Measurements from ENCODE around the gene IL10RA. TPM values are rescaled to one million over a fixed set of nuclear protein-coding genes. Genes with fewer than 3 reads are reported as not detected.

Gene IL10RA
- total and polyA plus RNA-seq, 3 experiments from 2014 or later: 120 to 659 (median 122) TPM

- ChIA-PET POLR2A (interaction anchor here (0.9 to 14.4 kb wide), 13 partner anchors 8 to 311 kb away, joined by 3 to 158 read pairs (median 6); partner anchors contain the start of gene IL10RA), CTCF (interaction anchor here (1.2 to 20.0 kb wide), 10 partner anchors 12 to 324 kb away, joined by 3 to 296 read pairs (median 6); partner anchors contain the start of gene IL10RA)
- Mint-ChIP-seq H3K9me3 (peaks cover 0 to 2% (median 0%) of the 10 kb centered on the region in 5 donors), H3K27ac (peak overlapping the region; percentile 63 to 100 (median 92)), H3K36me3 (peaks cover 28 to 62% (median 33%) of the 10 kb centered on the region in 3 donors), H3K4me1 (peaks cover 89 to 100% (median 95%) of the 10 kb centered on the region in 3 donors), H3K27me3 (no peaks in the 10 kb centered on the region), H3K4me3 (peak overlapping the region in 6 of 7 donors; percentile 44 to 75 (median 58))
- H3K36me3 ChIP-seq (ENCODE audit: insufficient read depth, low read length): peaks cover 45% of the 10 kb centered on the region
- H3K4me3 ChIP-seq (ENCODE audit: low read length): no peak overlapping the region
- no peaks in the 10 kb centered on the region for H3K9me3 ChIP-seq (ENCODE audit: low read length)
- H3K27ac ChIP-seq (ENCODE audit: low read depth, low read length): peak overlapping the region; percentile 72
- no peak for DNase-seq
- peaks cover 88% of the 10 kb centered on the region for H3K4me1 ChIP-seq (ENCODE audit: insufficient read depth, low read length)
- no peaks in the 10 kb centered on the region for H3K27me3 ChIP-seq (ENCODE audit: insufficient read depth, low read length, poor library complexity, severe bottlenecking)
These were observed 14.1 kb downstream of the IL10RA start for GRCh38 chr11:118000067-118000849.

DNA sequence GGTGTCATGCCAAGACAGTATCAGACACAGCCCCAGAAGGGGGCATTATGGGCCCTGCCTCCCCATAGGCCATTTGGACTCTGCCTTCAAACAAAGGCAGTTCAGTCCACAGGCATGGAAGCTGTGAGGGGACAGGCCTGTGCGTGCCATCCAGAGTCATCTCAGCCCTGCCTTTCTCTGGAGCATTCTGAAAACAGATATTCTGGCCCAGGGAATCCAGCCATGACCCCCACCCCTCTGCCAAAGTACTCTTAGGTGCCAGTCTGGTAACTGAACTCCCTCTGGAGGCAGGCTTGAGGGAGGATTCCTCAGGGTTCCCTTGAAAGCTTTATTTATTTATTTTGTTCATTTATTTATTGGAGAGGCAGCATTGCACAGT is 14.6 kb downstream of the IL10RA start:
- Histone ChIP-seq H3K36me3 (ENCODE audit: insufficient read depth, low read length) (peaks cover 39% of the 10 kb centered on the region), H3K4me3 (ENCODE audit: low read length) (no peak overlapping the region), H3K27me3 (ENCODE audit: insufficient read depth, low read length, poor library complexity, severe bottlenecking) (no peaks in the 10 kb centered on the region), H3K9me3 (ENCODE audit: low read length) (no peaks in the 10 kb centered on the region), H3K27ac (ENCODE audit: low read depth, low read length) (peak overlapping the region; percentile 72), H3K4me1 (ENCODE audit: insufficient read depth, low read length) (peaks cover 88% of the 10 kb centered on the region)
- peaks cover 91 to 100% (median 95%) of the 10 kb centered on the region in 3 donors for H3K4me1 Mint-ChIP-seq
- DNase-seq: no peak
- H3K27ac Mint-ChIP-seq: peak overlapping the region; percentile 58 to 100 (median 94)
- H3K4me3 Mint-ChIP-seq: peak overlapping the region in 5 of 7 donors; percentile 2 to 62 (median 44)
- ChIA-PET POLR2A (interaction anchor here (0.7 to 14.4 kb wide), 12 partner anchors 9 to 310 kb away, joined by 3 to 158 read pairs (median 8); partner anchors contain the start of gene IL10RA), CTCF (interaction anchor here (1.3 to 20.0 kb wide), 8 partner anchors 12 to 193 kb away, joined by 3 to 296 read pairs (median 8); partner anchors contain the start of gene IL10RA)
- no peaks in the 10 kb centered on the region for H3K27me3 Mint-ChIP-seq
- H3K9me3 Mint-ChIP-seq: peaks cover 0 to 2% (median 0%) of the 10 kb centered on the region in 5 donors
- H3K36me3 Mint-ChIP-seq: peaks cover 23 to 57% (median 28%) of the 10 kb centered on the region in 3 donors

- Mint-ChIP-seq H3K9me3 (peaks cover 0 to 2% (median 0%) of the 10 kb centered on the region in 5 donors), H3K27ac (peak overlapping the region; percentile 88 to 100 (median 94)), H3K4me1 (peaks cover 92 to 100% (median 98%) of the 10 kb centered on the region in 3 donors), H3K36me3 (peaks cover 22 to 50% (median 26%) of the 10 kb centered on the region in 3 donors), H3K4me3 (peak overlapping the region; percentile 48 to 85 (median 60)), H3K27me3 (no peaks in the 10 kb centered on the region)
- H3K36me3 ChIP-seq (ENCODE audit: insufficient read depth, low read length): peaks cover 32% of the 10 kb centered on the region
- H3K4me1 ChIP-seq (ENCODE audit: insufficient read depth, low read length): peaks cover 89% of the 10 kb centered on the region
- POLR2A ChIA-PET: interaction anchor here (0.5 to 14.4 kb wide), 13 partner anchors 10 to 173 kb away, joined by 3 to 158 read pairs (median 7); partner anchors contain the start of gene IL10RA
- peak in 1 of 5 donors; percentile 43 for DNase-seq
- H3K4me3 ChIP-seq (ENCODE audit: low read length): peak overlapping the region; percentile 13
- H3K27me3 ChIP-seq (ENCODE audit: insufficient read depth, low read length, poor library complexity, severe bottlenecking): no peaks in the 10 kb centered on the region
- CTCF ChIA-PET: interaction anchor here (0.8 to 20.0 kb wide), 9 partner anchors 8 to 184 kb away, joined by 3 to 296 read pairs (median 7); partner anchors contain the start of gene IL10RA
- H3K9me3 ChIP-seq (ENCODE audit: low read length): no peaks in the 10 kb centered on the region
- H3K27ac ChIP-seq (ENCODE audit: low read depth, low read length): peak overlapping the region; percentile 72
These were observed 15.3 kb downstream of the IL10RA start for GRCh38 chr11:118001494-118001971.

- ChIA-PET CTCF (interaction anchor here (0.8 to 20.0 kb wide), 12 partner anchors 8 to 185 kb away, joined by 3 to 296 read pairs (median 7); partner anchors contain the start of gene IL10RA), POLR2A (interaction anchor here (0.7 to 14.4 kb wide), 12 partner anchors 9 to 174 kb away, joined by 3 to 158 read pairs (median 12); partner anchors contain the start of gene IL10RA)
- Mint-ChIP-seq H3K4me1 (peaks cover 94 to 100% (median 98%) of the 10 kb centered on the region in 3 donors), H3K36me3 (peaks cover 18 to 44% (median 23%) of the 10 kb centered on the region in 3 donors), H3K27me3 (no peaks in the 10 kb centered on the region), H3K9me3 (peaks cover 0 to 2% (median 0%) of the 10 kb centered on the region in 5 donors), H3K4me3 (peak overlapping the region; percentile 48 to 85 (median 60)), H3K27ac (peak overlapping the region; percentile 88 to 100 (median 94))
- Histone ChIP-seq H3K4me1 (ENCODE audit: insufficient read depth, low read length) (peaks cover 93% of the 10 kb centered on the region), H3K27me3 (ENCODE audit: insufficient read depth, low read length, poor library complexity, severe bottlenecking) (no peaks in the 10 kb centered on the region), H3K27ac (ENCODE audit: low read depth, low read length) (peak overlapping the region; percentile 72), H3K36me3 (ENCODE audit: insufficient read depth, low read length) (peaks cover 27% of the 10 kb centered on the region), H3K4me3 (ENCODE audit: low read length) (peak overlapping the region; percentile 13), H3K9me3 (ENCODE audit: low read length) (no peaks in the 10 kb centered on the region)
- no peak for DNase-seq
These were observed 15.9 kb downstream of the IL10RA start for GRCh38 chr11:118002010-118002540.

DNA sequence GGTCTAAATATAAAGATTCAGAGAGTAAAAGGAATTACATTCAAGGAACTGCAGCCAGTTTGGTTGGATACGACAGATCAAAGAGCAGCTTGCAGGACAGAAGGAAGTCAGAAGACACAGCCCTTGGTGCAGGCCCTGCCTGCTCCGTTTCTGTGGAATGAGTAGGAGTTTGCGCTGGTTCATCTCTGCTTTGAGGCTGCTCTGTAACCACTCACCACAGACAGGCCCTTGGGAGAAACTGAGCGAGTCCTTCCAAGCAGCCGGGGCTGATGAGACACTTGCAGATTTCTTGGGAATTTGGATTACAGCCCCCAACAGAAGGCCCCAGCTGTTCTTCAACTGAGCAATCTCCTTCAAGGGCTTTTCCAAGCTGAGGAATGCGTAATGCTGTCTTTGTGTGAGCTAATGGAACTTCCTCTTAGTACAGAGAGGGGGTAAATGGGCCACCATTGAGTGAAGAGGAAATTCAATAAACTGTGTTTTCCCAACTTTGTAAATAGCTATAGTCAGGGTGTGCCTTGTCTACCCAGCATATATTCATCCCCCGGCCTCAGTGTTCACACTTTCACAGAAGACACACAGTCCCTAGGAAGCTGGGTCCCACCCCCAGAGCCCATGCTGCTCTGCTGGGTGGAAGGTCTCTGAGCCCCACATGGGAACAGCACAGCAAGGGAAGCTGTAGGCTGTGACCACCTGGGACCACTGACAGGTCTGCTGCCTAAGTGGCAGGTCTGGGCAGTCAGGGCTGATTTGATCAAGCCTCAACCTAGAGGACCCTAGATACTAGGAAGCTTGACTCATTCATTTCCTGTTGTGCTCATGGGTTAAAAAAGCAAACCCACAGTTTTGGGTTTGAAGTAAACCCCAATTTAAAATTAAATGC is 16.6 kb downstream of the IL10RA start:
- peak overlapping the region; percentile 72 for H3K27ac ChIP-seq (ENCODE audit: low read depth, low read length)
- H3K27me3 ChIP-seq (ENCODE audit: insufficient read depth, low read length, poor library complexity, severe bottlenecking): no peaks in the 10 kb centered on the region
- H3K27me3 Mint-ChIP-seq: no peaks in the 10 kb centered on the region
- ChIA-PET CTCF (interaction anchor here (0.8 to 20.0 kb wide), 13 partner anchors 9 to 185 kb away, joined by 3 to 296 read pairs (median 7); partner anchors contain the start of gene IL10RA), POLR2A (interaction anchor here (0.7 to 14.4 kb wide), 12 partner anchors 9 to 174 kb away, joined by 3 to 158 read pairs (median 6); partner anchors contain the start of gene IL10RA)
- peak overlapping the region; percentile 88 to 100 (median 94) for H3K27ac Mint-ChIP-seq
- peaks cover 94 to 100% (median 98%) of the 10 kb centered on the region in 3 donors for H3K4me1 Mint-ChIP-seq
- peaks cover 93% of the 10 kb centered on the region for H3K4me1 ChIP-seq (ENCODE audit: insufficient read depth, low read length)
- peaks cover 0 to 2% (median 0%) of the 10 kb centered on the region in 5 donors for H3K9me3 Mint-ChIP-seq
- peak overlapping the region; percentile 13 for H3K4me3 ChIP-seq (ENCODE audit: low read length)
- peaks cover 11 to 37% (median 15%) of the 10 kb centered on the region in 3 donors for H3K36me3 Mint-ChIP-seq
- DNase-seq: peak in 2 of 5 donors; percentile 37 to 62
- peaks cover 20% of the 10 kb centered on the region for H3K36me3 ChIP-seq (ENCODE audit: insufficient read depth, low read length)
- peak overlapping the region; percentile 48 to 85 (median 60) for H3K4me3 Mint-ChIP-seq
- no peaks in the 10 kb centered on the region for H3K9me3 ChIP-seq (ENCODE audit: low read length)

- Histone ChIP-seq H3K4me1 (ENCODE audit: insufficient read depth, low read length) (peaks cover 97% of the 10 kb centered on the region), H3K27ac (ENCODE audit: low read depth, low read length) (peak overlapping the region; percentile 72), H3K4me3 (ENCODE audit: low read length) (peak overlapping the region; percentile 13), H3K36me3 (ENCODE audit: insufficient read depth, low read length) (peaks cover 13% of the 10 kb centered on the region), H3K27me3 (ENCODE audit: insufficient read depth, low read length, poor library complexity, severe bottlenecking) (no peaks in the 10 kb centered on the region), H3K9me3 (ENCODE audit: low read length) (no peaks in the 10 kb centered on the region)
- Mint-ChIP-seq H3K9me3 (peaks cover 0 to 2% (median 0%) of the 10 kb centered on the region in 5 donors), H3K27ac (peak overlapping the region; percentile 88 to 100 (median 94)), H3K4me1 (peaks cover 94 to 100% (median 98%) of the 10 kb centered on the region in 3 donors), H3K27me3 (no peaks in the 10 kb centered on the region), H3K4me3 (peak overlapping the region; percentile 48 to 85 (median 60)), H3K36me3 (peaks cover 6 to 30% (median 12%) of the 10 kb centered on the region in 3 donors)
- no peak for DNase-seq
- ChIA-PET POLR2A (interaction anchor here (0.8 to 14.4 kb wide), 9 partner anchors 10 to 56 kb away, joined by 3 to 158 read pairs (median 14); partner anchors contain the start of gene IL10RA), CTCF (interaction anchor here (1.0 to 20.0 kb wide), 9 partner anchors 10 to 159 kb away, joined by 3 to 296 read pairs (median 7); partner anchors contain the start of gene IL10RA)
These were observed 17.3 kb downstream of the IL10RA start for GRCh38 chr11:118003456-118003855.

Measured in CD8-positive, alpha-beta memory T cell (primary cell).